ENCODE results near the gene WRAP73.

GRCh38 chr1:3630914-3631313 lies 19.0 kb downstream of the WRAP73 start:
- TF ChIP-seq CTCF (IDR thresholded peaks at IDR 0.05; ENCODE audit: insufficient read depth, low read depth, low read length): no peak
- TF ChIP-seq EZH2 (IDR thresholded peaks at IDR 0.05; ENCODE audit: insufficient read depth, low read length): no peak
